SJSA1 (cell line): Measurements from ENCODE around the gene ZNF514. TPM values are rescaled to one million over a fixed set of nuclear protein-coding genes. Genes with fewer than 3 reads are reported as not detected.
A peak's percentile ranks its signal among the peaks of the same experiment; 100 is the strongest.

Experiments used
- DNase-seq, 2 experiments: peaks; one replicate each; pipeline ENCODE4 v3.0.0-alpha.2; 2015 to 2020; ENCODE audit warnings: low spot score in 2 of 2, low read depth in 1 of 2
- H3K27ac ChIP-seq: fragments of 250-450 bp; sonication (Bioruptor Pico); 2 replicates; pipeline ENCODE4 v1.5.1; 2020; ENCODE audit warnings: mild to moderate bottlenecking, moderate library complexity
- H3K27me3 ChIP-seq: fragments of 250-450 bp; sonication (Bioruptor Pico); replicated peaks from 2 replicates; pipeline ENCODE4 v1.5.1; 2020; ENCODE audit warnings: mild to moderate bottlenecking, moderate library complexity
- H3K36me3 ChIP-seq: fragments of 250-450 bp; sonication (Bioruptor Pico); 2 replicates; pipeline ENCODE4 v1.5.1; 2020; ENCODE audit warnings: mild to moderate bottlenecking
- H3K4me1 ChIP-seq: fragments of 250-450 bp; sonication (Bioruptor Pico); replicated peaks from 2 replicates; pipeline ENCODE4 v1.6.1; 2021; ENCODE audit warnings: mild to moderate bottlenecking
- H3K4me3 ChIP-seq: fragments of 250-450 bp; sonication (Bioruptor Pico); 2 replicates; pipeline ENCODE4 v1.5.1; 2020; ENCODE audit warnings: mild to moderate bottlenecking
- H3K9me3 ChIP-seq: fragments of 250-450 bp; sonication (Bioruptor Pico); replicated peaks from 2 replicates; pipeline ENCODE4 v1.5.1; 2020; ENCODE audit warnings: mild to moderate bottlenecking
- total RNA-seq: library from RNA; depleted of rRNA; stranded (reverse); fragments of >200 nt; shearing (Covaris generic); gene quantifications from 2 replicates; pipeline ENCODE4 v1.2.3, GENCODE V29; 2014

ZNF514 gene
- total RNA-seq, 1 experiment from 2014 or later, result 8.9 TPM

DNA sequence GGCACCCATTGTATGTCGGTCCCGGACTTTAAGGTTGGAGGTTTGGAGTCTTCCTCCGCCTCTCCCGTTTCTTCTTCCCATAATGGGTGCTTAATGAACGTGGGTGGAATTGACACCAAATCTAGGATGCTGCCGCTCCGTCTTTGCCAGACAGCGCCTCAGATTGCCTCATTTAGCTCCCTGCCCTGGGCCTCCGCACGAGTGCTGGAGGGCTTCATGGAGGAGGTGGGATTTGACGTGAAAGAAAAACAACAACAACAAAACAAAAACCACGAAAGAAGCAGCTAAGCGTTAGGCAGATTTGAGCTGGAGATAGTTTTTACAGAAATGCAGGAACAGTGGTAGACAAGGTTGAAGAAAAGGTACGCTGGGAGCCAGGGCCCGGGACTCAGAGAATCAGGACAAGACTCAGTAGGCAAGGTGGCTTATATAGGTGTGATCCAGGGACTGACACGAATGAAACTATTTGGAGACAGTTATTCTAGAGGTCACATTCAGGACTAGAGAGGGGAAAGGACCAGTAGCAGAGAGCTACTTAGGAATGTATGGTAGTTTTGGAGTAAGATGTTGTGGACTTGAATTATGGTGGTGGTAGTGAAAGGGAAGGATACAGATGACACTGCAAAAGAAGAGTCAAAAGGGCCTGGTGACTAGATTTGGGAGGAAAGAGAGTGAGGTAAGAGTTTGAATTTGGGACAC lies 6.6 kb upstream of the ZNF514 start:
- H3K4me3 ChIP-seq, result peak overlapping the region; percentile 68
- no peak for DNase-seq
- peaks cover 2% of the 10 kb centered on the region; the same call in 1 of the 2 replicates for H3K36me3 ChIP-seq
- no peak overlapping the region for H3K27ac ChIP-seq
- no peaks in the 10 kb centered on the region for H3K9me3 ChIP-seq
- peaks cover 8% of the 10 kb centered on the region for H3K4me1 ChIP-seq
- no peaks in the 10 kb centered on the region for H3K27me3 ChIP-seq

- Histone ChIP-seq H3K36me3 (peaks cover 2% of the 10 kb centered on the region; the same call in 1 of the 2 replicates), H3K4me1 (peaks cover 8% of the 10 kb centered on the region), H3K27me3 (no peaks in the 10 kb centered on the region), H3K4me3 (peak within 1 kb of the TSS; percentile 68), H3K9me3 (no peaks in the 10 kb centered on the region), H3K27ac (peak within 1 kb of the TSS; percentile 95)
- DNase-seq, result peak; percentile 95 to 97
Measured at GRCh38 chr2:95165371-95166064, 5.9 kb upstream of the ZNF514 start, which contains the start of gene ZNF2. Gene ZNF2 (plus strand): TSS chr2:95165809. CDS start chr2:95176227, 10,418 bp downstream.

- Histone ChIP-seq H3K27me3 (no peaks in the 10 kb centered on the region), H3K36me3 (peaks cover 2% of the 10 kb centered on the region; the same call in 1 of the 2 replicates), H3K27ac (peak overlapping the region; percentile 95)
Measured at GRCh38 chr2:95165030-95165370, 5.4 kb upstream of the ZNF514 start.

DNA sequence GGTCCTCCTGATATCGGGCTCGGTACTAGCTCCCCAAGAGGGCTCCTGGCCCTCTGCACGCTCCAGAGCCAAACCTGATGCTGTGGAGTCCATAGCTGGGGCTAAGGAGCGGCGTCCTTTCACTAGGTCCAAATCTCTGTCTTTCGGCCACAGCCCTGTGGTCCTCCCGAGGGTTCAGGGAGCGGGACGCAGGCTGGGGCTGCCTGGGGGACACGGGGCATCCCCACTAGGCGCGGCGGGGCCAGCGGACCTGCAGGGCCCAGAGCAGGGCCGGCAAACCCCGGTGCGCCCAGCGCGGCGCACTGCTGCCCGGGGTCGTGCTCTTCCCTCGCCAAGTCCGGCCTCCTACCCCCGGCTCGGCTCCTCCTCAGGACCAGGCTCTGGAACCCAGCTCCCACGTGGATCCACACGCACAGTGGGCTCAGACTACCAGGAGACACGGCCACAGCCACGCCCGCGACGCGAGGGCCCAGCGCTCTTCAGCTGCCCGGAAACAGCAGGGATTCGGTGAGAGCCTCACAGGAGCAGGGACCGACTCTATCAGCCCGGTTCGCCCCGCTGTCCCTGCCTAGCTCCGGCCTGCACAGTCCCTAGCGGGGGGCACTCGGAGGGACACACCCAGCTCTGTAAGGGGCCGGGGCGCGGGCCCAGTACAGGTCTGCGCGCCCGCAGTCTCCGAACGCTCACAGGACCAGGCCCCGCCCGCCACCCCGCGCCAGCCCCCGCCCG lies 593 bp downstream of the ZNF514 start:
- H3K9me3 ChIP-seq, result peaks cover 2% of the 10 kb centered on the region; the same call in 1 of the 2 replicates
- peaks cover 34% of the 10 kb centered on the region for H3K36me3 ChIP-seq
- peak overlapping the region; percentile 67 for H3K4me3 ChIP-seq
- peak; percentile 43 to 58 for DNase-seq
- peaks cover 13% of the 10 kb centered on the region for H3K4me1 ChIP-seq
- H3K27ac ChIP-seq, result peak overlapping the region; percentile 28; the same call in 1 of the 2 replicates
- no peaks in the 10 kb centered on the region for H3K27me3 ChIP-seq

More at GRCh38 chr2:95165030-95165370, 5.4 kb upstream of the ZNF514 start:
- peak overlapping the region; percentile 68 for H3K4me3 ChIP-seq
- H3K4me1 ChIP-seq, result peaks cover 9% of the 10 kb centered on the region
- H3K9me3 ChIP-seq, result no peaks in the 10 kb centered on the region
- no peak for DNase-seq

- Histone ChIP-seq H3K4me3 (peak overlapping the region; percentile 67), H3K9me3 (peaks cover 2% of the 10 kb centered on the region; the same call in 1 of the 2 replicates), H3K4me1 (peaks cover 13% of the 10 kb centered on the region), H3K27ac (no peak overlapping the region), H3K36me3 (peaks cover 37% of the 10 kb centered on the region), H3K27me3 (no peaks in the 10 kb centered on the region)
- no peak for DNase-seq
Measured at GRCh38 chr2:95158441-95158840, 1.2 kb downstream of the ZNF514 start.

DNA sequence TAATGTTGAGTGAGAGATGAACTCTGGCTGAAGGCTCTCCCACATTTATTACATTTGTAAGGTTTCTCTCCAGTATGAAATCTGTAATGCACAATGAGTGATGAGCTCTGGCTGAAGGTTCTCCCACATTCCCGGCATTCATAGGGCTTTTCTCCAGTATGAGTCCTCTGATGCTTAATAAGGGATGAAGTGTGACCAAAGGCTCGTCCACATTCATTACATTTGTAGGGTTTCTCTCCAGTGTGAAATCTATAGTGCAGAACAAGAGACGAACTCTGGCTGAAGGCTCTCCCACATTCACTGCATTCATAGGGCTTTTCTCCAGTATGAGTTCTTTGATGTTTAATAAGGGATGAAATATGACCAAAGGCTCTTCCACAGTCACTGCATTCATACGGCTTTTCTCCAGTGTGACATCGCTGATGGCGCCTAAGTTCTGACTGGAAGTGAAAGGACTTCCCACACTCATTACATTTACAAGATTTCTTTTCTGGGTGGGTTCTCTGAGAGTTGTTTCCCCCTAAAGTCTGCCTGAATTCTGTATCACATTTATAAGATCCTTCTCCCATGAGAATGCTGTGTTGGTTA lies 10.2 kb downstream of the ZNF514 start:
- Histone ChIP-seq H3K9me3 (peaks cover 59% of the 10 kb centered on the region), H3K36me3 (peaks cover 76% of the 10 kb centered on the region)

GRCh38 chr2:95143838-95144237 lies 15.8 kb downstream of the ZNF514 start:
- Histone ChIP-seq H3K36me3 (peaks cover 34% of the 10 kb centered on the region), H3K27ac (no peak overlapping the region), H3K27me3 (no peaks in the 10 kb centered on the region), H3K9me3 (peaks cover 44% of the 10 kb centered on the region), H3K4me3 (no peak overlapping the region), H3K4me1 (no peaks in the 10 kb centered on the region)
- DNase-seq, result no peak

More for the DNA sequence above, 10.2 kb downstream of the ZNF514 start:
- DNase-seq, result no peak
- no peaks in the 10 kb centered on the region for H3K27me3 ChIP-seq
- H3K4me3 ChIP-seq, result no peak overlapping the region
- no peaks in the 10 kb centered on the region for H3K4me1 ChIP-seq
- H3K27ac ChIP-seq, result no peak overlapping the region

GRCh38 chr2:95138702-95139101 lies 20.9 kb downstream of the ZNF514 start:
- Histone ChIP-seq H3K4me1 (no peaks in the 10 kb centered on the region), H3K27me3 (no peaks in the 10 kb centered on the region), H3K27ac (no peak overlapping the region), H3K9me3 (peaks cover 8% of the 10 kb centered on the region), H3K36me3 (peaks cover 6% of the 10 kb centered on the region), H3K4me3 (no peak overlapping the region)
- no peak for DNase-seq

GRCh38 chr2:95122197-95122551 lies 37.5 kb downstream of the ZNF514 start:
- no peak overlapping the region for H3K27ac ChIP-seq
- H3K9me3 ChIP-seq, result 0 out of 2 replicates have a peak, but pooled peaks cover 3% of the 10 kb centered on the region
- H3K4me3 ChIP-seq, result peak overlapping the region; percentile 97
- H3K36me3 ChIP-seq, result peaks cover 10% of the 10 kb centered on the region
- DNase-seq, result no peak
- peaks cover 8% of the 10 kb centered on the region for H3K4me1 ChIP-seq
- no peaks in the 10 kb centered on the region for H3K27me3 ChIP-seq

- 0 out of 2 replicates have a peak, but pooled peaks cover 3% of the 10 kb centered on the region for H3K9me3 ChIP-seq
- peaks cover 8% of the 10 kb centered on the region for H3K4me1 ChIP-seq
- peak within 1 kb of the TSS; percentile 95 for H3K27ac ChIP-seq
- H3K36me3 ChIP-seq, result peaks cover 11% of the 10 kb centered on the region
- H3K27me3 ChIP-seq, result no peaks in the 10 kb centered on the region
- peak within 1 kb of the TSS; percentile 97 for H3K4me3 ChIP-seq
- DNase-seq, result peak; percentile 81 to 89
Measured at GRCh38 chr2:95121407-95122196, 38.0 kb downstream of the ZNF514 start, which contains the start of gene MRPS5. Gene MRPS5 (minus strand): TSS chr2:95121808. CDS start chr2:95121791, 17 bp downstream.

- no peak overlapping the region for H3K27ac ChIP-seq
- DNase-seq, result no peak
- H3K4me3 ChIP-seq, result peak overlapping the region; percentile 97
- H3K27me3 ChIP-seq, result no peaks in the 10 kb centered on the region
- 0 out of 2 replicates have a peak, but pooled peaks cover 3% of the 10 kb centered on the region for H3K9me3 ChIP-seq
- H3K36me3 ChIP-seq, result peaks cover 14% of the 10 kb centered on the region
- peaks cover 8% of the 10 kb centered on the region for H3K4me1 ChIP-seq
Measured at GRCh38 chr2:95121093-95121406, 38.6 kb downstream of the ZNF514 start.

DNA sequence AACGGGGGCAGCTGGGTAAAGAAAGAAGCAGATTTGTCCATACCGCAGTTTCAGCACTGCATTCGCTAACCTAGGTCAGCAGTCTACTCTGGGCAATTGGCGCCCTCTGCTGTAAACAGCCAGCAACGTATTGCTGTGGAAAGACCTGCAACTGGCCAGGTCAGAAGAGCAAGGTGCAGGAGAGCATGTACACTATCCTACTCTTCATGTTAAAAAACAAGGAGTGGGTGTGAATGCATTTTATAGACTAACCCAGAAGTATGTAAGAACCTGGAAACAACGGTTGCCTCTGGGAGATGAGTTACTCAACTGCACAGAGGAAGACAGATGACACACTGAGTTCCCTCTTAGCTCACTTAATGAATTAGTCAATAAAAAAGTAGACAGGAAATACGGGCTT lies 44.2 kb downstream of the ZNF514 start:
- H3K27ac ChIP-seq, result no peak overlapping the region
- DNase-seq, result peak; percentile 35 to 55
- no peaks in the 10 kb centered on the region for H3K9me3 ChIP-seq
- H3K4me3 ChIP-seq, result no peak overlapping the region
- peaks cover 41% of the 10 kb centered on the region for H3K36me3 ChIP-seq
- no peaks in the 10 kb centered on the region for H3K27me3 ChIP-seq
- H3K4me1 ChIP-seq, result peaks cover 3% of the 10 kb centered on the region

DNA sequence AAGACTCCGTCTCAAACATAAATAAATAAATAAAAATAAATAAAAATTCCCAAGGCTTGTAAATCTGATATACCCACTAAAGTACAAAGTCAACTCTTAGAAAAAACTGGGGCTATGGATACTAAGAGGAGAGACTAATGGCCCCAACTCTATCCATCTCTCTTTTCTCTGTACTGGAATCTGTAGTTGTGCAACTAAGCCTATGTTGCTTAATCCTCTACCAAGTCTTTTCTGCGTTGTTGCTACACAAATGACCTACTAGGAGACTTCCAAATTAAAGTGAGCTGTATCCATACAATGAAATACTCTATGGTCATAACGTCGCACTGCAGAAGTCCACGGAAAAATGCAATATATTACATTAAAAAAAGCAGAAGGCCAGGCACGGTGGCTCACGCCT lies 46.2 kb downstream of the ZNF514 start:
- H3K27me3 ChIP-seq, result no peaks in the 10 kb centered on the region
- no peak overlapping the region for H3K27ac ChIP-seq
- no peaks in the 10 kb centered on the region for H3K4me1 ChIP-seq
- no peak overlapping the region for H3K4me3 ChIP-seq
- no peaks in the 10 kb centered on the region for H3K9me3 ChIP-seq
- no peak for DNase-seq
- H3K36me3 ChIP-seq, result peaks cover 58% of the 10 kb centered on the region
